Lower lobe of right lung (tissue), 2 donors: ENCODE data around the gene ENPP4. TPM values are rescaled to one million over a fixed set of nuclear protein-coding genes. Genes with fewer than 3 reads are reported as not detected.
"Not testable (repeated sequence)": the region's sequence is repeated elsewhere in the genome, so short reads cannot be mapped to it uniquely, and the experiment has no call there.

Experiments
- ATAC-seq, 2 donors: fragments of 200-7000 bp; cut with Tn5 transposase; one replicate each; pipeline ENCODE4 v1.9.1; 2020 to 2022; ENCODE audit warnings: mild to moderate bottlenecking in 2 of 2, moderate library complexity in 2 of 2
- DNase-seq: peaks from one replicate; pipeline ENCODE4 v3.0.0-alpha.2; 2020
- H3K27ac ChIP-seq: fragments of 200-600 bp; one replicate; pipeline ENCODE4 v1.8.0; 2022
- H3K27me3 ChIP-seq: fragments of 200-600 bp; one replicate; pipeline ENCODE4 v1.8.0; 2022; ENCODE audit warnings: low read depth
- H3K36me3 ChIP-seq: fragments of 200-600 bp; one replicate; pipeline ENCODE4 v1.8.0; 2022; ENCODE audit warnings: mild to moderate bottlenecking
- H3K4me1 ChIP-seq: fragments of 200-600 bp; one replicate; pipeline ENCODE4 v1.8.0; 2022
- H3K4me3 ChIP-seq: fragments of 200-600 bp; one replicate; pipeline ENCODE4 v1.8.0; 2022; ENCODE audit warnings: mild to moderate bottlenecking
- H3K9me3 ChIP-seq: fragments of 200-600 bp; one replicate; pipeline ENCODE4 v1.8.0; 2022
- intact Hi-C: fragments of 100-400 bp; cut with DNase I; formaldehyde crosslinking; loops from one replicate; pipeline ENCODE4 v1.11.0; 2022
- total RNA-seq: library from RNA; stranded (reverse); fragmentation: NEBNext Ultra II Directional; extraction: Animal tissue kit (Norgen Biotek cat#: 25700); gene quantifications from one replicate; pipeline ENCODE4 v1.2.1, GENCODE V29; 2021
- TF ChIP-seq, protein P1 (sequence below): fragments of 200-600 bp; IDR thresholded peaks from one replicate; pipeline ENCODE4 v1.8.0; 2022; ENCODE audit warnings: antibody characterized with exemption, mild to moderate bottlenecking
- donor health status: DM: no; HTN: yes; CAD: no; lungs with severe emphysema.

Gene ENPP4
- total RNA-seq, 1 donor from 2014 or later = 33.2 TPM

DNA sequence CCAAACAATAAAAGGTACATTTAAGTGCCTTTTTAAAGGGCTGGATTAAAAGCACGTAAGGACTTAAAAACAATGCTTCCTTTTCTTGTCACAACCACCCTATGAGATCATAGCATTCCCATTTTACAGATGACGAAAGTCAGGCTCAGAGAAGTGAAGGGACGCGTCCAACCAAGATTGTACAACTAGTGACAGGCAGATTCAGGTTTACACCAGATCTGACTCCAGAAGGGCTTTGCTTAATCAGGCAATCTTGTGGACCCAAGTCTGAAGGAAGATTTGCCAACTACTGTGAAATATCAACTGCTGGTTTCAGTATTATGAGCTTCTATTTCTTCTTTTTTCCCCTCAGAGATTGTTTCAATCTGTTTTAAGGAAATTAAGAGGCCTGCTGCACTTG, 877 bp downstream of the ENPP4 start:
- peak; percentile 32 to 48 for ATAC-seq
- Histone ChIP-seq H3K36me3 (no peaks in the 10 kb centered on the region), H3K27me3 (no peaks in the 10 kb centered on the region), H3K9me3 (no peaks in the 10 kb centered on the region), H3K4me1 (peaks cover 26% of the 10 kb centered on the region), H3K27ac (peak overlapping the region; percentile 91), H3K4me3 (peak overlapping the region; percentile 81)
- TF ChIP-seq, protein P1, sequence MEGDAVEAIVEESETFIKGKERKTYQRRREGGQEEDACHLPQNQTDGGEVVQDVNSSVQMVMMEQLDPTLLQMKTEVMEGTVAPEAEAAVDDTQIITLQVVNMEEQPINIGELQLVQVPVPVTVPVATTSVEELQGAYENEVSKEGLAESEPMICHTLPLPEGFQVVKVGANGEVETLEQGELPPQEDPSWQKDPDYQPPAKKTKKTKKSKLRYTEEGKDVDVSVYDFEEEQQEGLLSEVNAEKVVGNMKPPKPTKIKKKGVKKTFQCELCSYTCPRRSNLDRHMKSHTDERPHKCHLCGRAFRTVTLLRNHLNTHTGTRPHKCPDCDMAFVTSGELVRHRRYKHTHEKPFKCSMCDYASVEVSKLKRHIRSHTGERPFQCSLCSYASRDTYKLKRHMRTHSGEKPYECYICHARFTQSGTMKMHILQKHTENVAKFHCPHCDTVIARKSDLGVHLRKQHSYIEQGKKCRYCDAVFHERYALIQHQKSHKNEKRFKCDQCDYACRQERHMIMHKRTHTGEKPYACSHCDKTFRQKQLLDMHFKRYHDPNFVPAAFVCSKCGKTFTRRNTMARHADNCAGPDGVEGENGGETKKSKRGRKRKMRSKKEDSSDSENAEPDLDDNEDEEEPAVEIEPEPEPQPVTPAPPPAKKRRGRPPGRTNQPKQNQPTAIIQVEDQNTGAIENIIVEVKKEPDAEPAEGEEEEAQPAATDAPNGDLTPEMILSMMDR = no peak
- DNase-seq = no peak
- intact Hi-C loops = no loop called here

DNA sequence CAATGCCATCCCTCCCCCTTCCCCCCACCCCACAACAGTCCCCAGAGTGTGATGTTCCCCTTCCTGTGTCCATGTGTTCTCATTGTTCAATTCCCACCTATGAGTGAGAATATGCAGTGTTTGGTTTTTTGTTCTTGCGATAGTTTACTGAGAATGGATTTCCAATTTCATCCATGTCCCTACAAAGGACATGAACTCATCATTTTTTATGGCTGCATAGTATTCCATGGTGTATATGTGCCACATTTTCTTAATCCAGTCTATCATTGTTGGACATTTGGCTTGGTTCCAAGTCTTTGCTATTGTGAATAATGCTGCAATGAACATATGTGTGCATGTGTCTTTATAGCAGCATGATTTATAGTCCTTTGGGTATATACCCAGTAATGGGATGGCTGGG, 1.5 kb downstream of the ENPP4 start:
- H3K4me3 ChIP-seq, ATAC-seq, H3K27me3 ChIP-seq, H3K27ac ChIP-seq, H3K36me3 ChIP-seq, intact Hi-C loops, DNase-seq, H3K9me3 ChIP-seq: not testable (repeated sequence)
- peaks cover 26% of the 10 kb centered on the region for H3K4me1 ChIP-seq

DNA sequence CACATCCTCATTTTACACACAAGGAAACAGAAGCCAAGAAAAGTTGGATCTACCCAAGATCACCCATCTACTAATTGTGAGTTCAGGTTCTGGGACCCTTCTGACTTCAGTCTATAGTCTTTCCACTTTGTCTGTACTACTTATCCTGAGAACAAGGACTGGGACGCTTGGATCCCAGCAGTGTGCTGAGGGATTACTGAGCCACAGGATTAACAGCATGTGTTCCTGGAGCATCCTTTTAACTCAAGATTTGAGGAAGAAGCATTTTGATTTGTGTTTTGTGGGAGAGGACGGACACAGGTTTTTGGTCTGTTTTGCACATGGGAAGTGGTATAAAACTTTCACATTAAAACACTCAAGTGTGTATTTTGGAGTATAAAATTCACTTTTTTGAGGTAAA, 4.4 kb downstream of the ENPP4 start:
- intact Hi-C loops = no loop called here
- TF ChIP-seq, protein P1 = no peak
- H3K36me3 ChIP-seq = no peaks in the 10 kb centered on the region

DNA sequence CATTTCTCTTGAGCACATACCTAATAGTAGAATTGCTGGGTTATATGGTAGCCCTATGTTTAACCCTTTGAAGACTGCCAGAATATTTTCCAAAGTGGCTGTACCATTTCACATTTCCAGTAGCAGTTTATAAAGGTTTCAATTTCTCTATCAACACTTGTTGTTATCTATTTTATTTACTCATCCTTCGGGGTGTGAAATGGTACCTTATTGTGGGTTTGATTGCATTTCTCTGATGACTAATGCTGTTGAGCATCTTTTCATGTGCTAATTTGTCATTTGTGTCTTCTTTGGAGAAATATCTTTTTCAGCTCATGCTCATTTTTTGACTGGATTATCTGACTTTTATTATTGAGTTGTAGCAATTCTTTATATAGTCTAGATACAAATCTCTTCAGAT, 5.4 kb downstream of the ENPP4 start:
- intact Hi-C loops = no loop called here
- DNase-seq = no peak
- TF ChIP-seq, protein P1 = no peak

More for the DNA sequence above, 4.4 kb downstream of the ENPP4 start:
- DNase-seq (no peak), ATAC-seq (no peak)
- no peak overlapping the region for H3K27ac ChIP-seq
- no peaks in the 10 kb centered on the region for H3K9me3 ChIP-seq
- no peaks in the 10 kb centered on the region for H3K27me3 ChIP-seq
- peaks cover 7% of the 10 kb centered on the region for H3K4me1 ChIP-seq
- no peak overlapping the region for H3K4me3 ChIP-seq

DNA sequence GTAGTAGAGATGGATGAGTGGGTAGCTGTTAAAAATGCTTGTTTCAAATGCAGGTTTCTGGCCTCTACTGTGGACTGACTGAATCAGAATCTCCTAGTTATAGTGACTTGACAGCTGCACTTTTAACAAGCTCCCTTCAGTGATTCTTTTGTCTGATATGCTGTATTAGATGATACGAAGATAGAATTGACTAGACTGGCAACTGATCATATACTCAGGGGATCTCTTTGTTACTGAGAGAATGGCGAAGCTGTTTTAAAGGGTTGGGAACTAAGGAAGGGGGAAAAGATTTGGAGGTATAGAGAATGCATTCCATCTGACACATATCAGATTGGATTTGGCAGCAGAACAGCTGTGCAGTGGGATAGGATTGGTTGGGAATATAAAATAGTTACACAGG, 7.0 kb downstream of the ENPP4 start:
- intact Hi-C loops = no loop called here
- Histone ChIP-seq H3K36me3 (no peaks in the 10 kb centered on the region), H3K4me1 (peaks cover 5% of the 10 kb centered on the region), H3K27me3 (no peaks in the 10 kb centered on the region), H3K4me3 (no peak overlapping the region), H3K9me3 (no peaks in the 10 kb centered on the region), H3K27ac (no peak overlapping the region)
- no peak for DNase-seq
- TF ChIP-seq, protein P1 = no peak
- ATAC-seq = no peak

More for the DNA sequence above, 5.4 kb downstream of the ENPP4 start:
- Histone ChIP-seq H3K4me1 (peaks cover 5% of the 10 kb centered on the region), H3K36me3 (no peaks in the 10 kb centered on the region), H3K27ac (no peak overlapping the region), H3K4me3 (no peak overlapping the region), H3K9me3 (no peaks in the 10 kb centered on the region), H3K27me3 (no peaks in the 10 kb centered on the region)
- no peak for ATAC-seq

DNA sequence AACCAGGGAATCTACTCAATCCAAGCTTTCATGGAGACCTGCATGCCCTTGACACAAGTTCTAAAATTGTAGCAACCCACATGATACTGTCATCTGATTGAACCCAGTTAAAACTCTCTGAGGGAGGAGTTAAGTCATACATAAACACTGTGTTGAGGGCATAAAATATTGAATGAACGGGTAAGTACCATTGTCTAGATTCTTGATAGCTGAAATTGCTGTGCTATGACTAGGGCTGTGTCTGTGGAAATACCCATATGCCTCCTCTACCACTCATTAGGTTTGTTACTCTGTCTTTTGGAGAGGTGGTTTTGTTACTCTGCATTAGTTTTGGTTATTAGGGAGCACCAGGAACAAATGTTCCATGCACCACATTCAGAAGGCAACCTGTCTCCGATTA, 7.6 kb downstream of the ENPP4 start:
- TF ChIP-seq, protein P1 = no peak
- H3K27me3 ChIP-seq = no peaks in the 10 kb centered on the region
- peaks cover 5% of the 10 kb centered on the region for H3K4me1 ChIP-seq
- H3K36me3 ChIP-seq = no peaks in the 10 kb centered on the region
- H3K9me3 ChIP-seq = no peaks in the 10 kb centered on the region
- DNase-seq (no peak), ATAC-seq (no peak)
- intact Hi-C loops = no loop called here
- H3K27ac ChIP-seq = no peak overlapping the region
- no peak overlapping the region for H3K4me3 ChIP-seq
